Smooth muscle cell (in vitro differentiated cells): Measurements from ENCODE around the gene KLHL35. TPM values are rescaled to one million over a fixed set of nuclear protein-coding genes. Genes with fewer than 3 reads are reported as not detected.

ENCODE experiments used
- DNase-seq: peaks from one replicate; lab custom pipeline; 2025; ENCODE audit not compliant: unreplicated experiment; lab: John Stamatoyannopoulos, UW
- H2AFZ ChIP-seq: fragments of 200-600 bp; sonication (generic); 2 replicates; pipeline ENCODE4 v1.6.0; 2016; ENCODE audit warnings: antibody characterized with exemption, low read depth, mild to moderate bottlenecking
- H3F3A ChIP-seq: fragments of 200-600 bp; sonication (generic); 2 replicates; pipeline ENCODE4 v1.6.0; 2017; ENCODE audit warnings: antibody characterized with exemption, low read depth
- H3K27ac ChIP-seq: fragments of 200-600 bp; sonication (generic); 2 replicates; pipeline ENCODE4 v1.5.1; 2016; ENCODE audit warnings: low read depth, mild to moderate bottlenecking
- H3K27me3 ChIP-seq: fragments of 200-600 bp; sonication (generic); 2 replicates; pipeline ENCODE4 v1.6.1; 2016; ENCODE audit warnings: low read depth, mild to moderate bottlenecking
- H3K36me3 ChIP-seq: fragments of 200-600 bp; sonication (generic); 2 replicates; pipeline ENCODE4 v1.5.1; 2016; ENCODE audit warnings: low read depth
- H3K4me1 ChIP-seq: fragments of 200-600 bp; sonication (generic); 2 replicates; pipeline ENCODE4 v1.5.1; 2016; ENCODE audit warnings: low read depth
- H3K4me2 ChIP-seq: fragments of 200-600 bp; sonication (generic); 2 replicates; pipeline ENCODE4 v1.6.0; 2016; ENCODE audit warnings: mild to moderate bottlenecking
- H3K4me3 ChIP-seq: fragments of 200-600 bp; sonication (generic); 2 replicates; pipeline ENCODE4 v1.5.1; 2016; ENCODE audit warnings: mild to moderate bottlenecking
- H3K79me2 ChIP-seq: fragments of 200-600 bp; sonication (generic); 2 replicates; pipeline ENCODE4 v1.6.0; 2016; ENCODE audit warnings: low read depth, mild to moderate bottlenecking
- H3K9ac ChIP-seq: fragments of 200-600 bp; sonication (generic); 2 replicates; pipeline ENCODE4 v1.6.0; 2016; ENCODE audit warnings: low read depth
- H3K9me3 ChIP-seq: fragments of 200-600 bp; sonication (generic); replicated peaks from 2 replicates; pipeline ENCODE4 v1.5.1; 2016; ENCODE audit warnings: low read depth
- H4K20me1 ChIP-seq: fragments of 200-600 bp; sonication (generic); 2 replicates; pipeline ENCODE4 v1.6.0; 2016; ENCODE audit warnings: low read depth
- WGBS: methylation state at CpG from one replicate; pipeline ENCODE4 v1.1.7; 2016; ENCODE audit warnings: low lambda C conversion rate; 5-methylcytosine and 5-hydroxymethylcytosine counted together
- polyA plus RNA-seq: library from polyadenylated mRNA; unstranded; fragments of >200 nt; fragmentation: Nextera tagmentation; extraction: Ambion mirVana; gene quantifications from 2 replicates; pipeline ENCODE4 v1.2.1, GENCODE V29; 2016
- total RNA-seq: library from RNA; depleted of rRNA; stranded (reverse); fragments of >200 nt; gene quantifications from 2 replicates; pipeline ENCODE4 v1.2.3, GENCODE V29; 2014
- TF ChIP-seq, protein P1 (sequence below): fragments of 200-600 bp; sonication (generic); IDR thresholded peaks from 2 replicates; pipeline ENCODE4 v1.5.1; 2017; ENCODE audit warnings: borderline replicate concordance, mild to moderate bottlenecking, antibody characterized with exemption; ENCODE audit not compliant: insufficient read depth, poor library complexity, severe bottlenecking

The KLHL35 gene
- total and polyA plus RNA-seq, 2 experiments from 2014 or later: 1.0 to 3.0 TPM

DNA sequence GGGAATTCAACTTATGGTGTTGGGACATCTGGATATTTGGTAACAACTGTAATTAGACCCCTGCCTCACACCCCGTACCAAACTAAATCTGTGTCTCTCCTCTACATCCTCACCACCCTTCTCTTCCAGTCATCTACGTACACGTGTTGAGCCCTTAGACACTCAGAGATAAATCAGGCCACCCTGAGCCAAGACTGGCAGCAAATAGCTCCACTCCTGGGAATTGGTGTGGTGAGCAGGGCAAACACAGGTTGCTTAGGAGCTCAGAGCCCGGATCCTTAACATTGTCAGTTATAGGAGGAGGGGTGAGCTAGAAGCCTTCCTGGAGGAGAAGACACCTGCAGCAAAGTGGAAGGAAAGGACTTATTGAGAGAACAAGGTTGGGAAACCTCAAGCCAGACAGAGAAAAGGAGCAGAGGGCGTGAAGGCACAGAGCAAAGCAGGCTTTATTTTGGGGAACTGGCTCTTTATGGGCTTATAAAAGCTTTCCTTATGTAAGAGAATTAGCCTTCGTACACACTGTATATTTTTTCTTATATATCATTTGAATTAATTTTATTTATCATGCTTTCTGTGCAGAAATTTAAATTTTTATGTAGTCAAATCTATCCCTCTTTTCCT, 36.9 kb upstream of the KLHL35 start:
- no peaks in the 10 kb centered on the region for H3F3A ChIP-seq
- WGBS: 75% methylated on average over 6 of the region's 6 CpGs
- no peaks in the 10 kb centered on the region for H3K27me3 ChIP-seq
- TF ChIP-seq, protein P1, sequence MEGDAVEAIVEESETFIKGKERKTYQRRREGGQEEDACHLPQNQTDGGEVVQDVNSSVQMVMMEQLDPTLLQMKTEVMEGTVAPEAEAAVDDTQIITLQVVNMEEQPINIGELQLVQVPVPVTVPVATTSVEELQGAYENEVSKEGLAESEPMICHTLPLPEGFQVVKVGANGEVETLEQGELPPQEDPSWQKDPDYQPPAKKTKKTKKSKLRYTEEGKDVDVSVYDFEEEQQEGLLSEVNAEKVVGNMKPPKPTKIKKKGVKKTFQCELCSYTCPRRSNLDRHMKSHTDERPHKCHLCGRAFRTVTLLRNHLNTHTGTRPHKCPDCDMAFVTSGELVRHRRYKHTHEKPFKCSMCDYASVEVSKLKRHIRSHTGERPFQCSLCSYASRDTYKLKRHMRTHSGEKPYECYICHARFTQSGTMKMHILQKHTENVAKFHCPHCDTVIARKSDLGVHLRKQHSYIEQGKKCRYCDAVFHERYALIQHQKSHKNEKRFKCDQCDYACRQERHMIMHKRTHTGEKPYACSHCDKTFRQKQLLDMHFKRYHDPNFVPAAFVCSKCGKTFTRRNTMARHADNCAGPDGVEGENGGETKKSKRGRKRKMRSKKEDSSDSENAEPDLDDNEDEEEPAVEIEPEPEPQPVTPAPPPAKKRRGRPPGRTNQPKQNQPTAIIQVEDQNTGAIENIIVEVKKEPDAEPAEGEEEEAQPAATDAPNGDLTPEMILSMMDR: no peak
- no peaks in the 10 kb centered on the region for H3K9me3 ChIP-seq
- no peaks in the 10 kb centered on the region for H4K20me1 ChIP-seq
- no peak overlapping the region for H2AFZ ChIP-seq
- no peak overlapping the region for H3K9ac ChIP-seq
- no peaks in the 10 kb centered on the region for H3K79me2 ChIP-seq
- no peaks in the 10 kb centered on the region for H3K36me3 ChIP-seq
- no peak overlapping the region for H3K4me3 ChIP-seq
- DNase-seq: no peak
- H3K4me1 ChIP-seq: peaks cover 23% of the 10 kb centered on the region
- H3K4me2 ChIP-seq: no peak overlapping the region
- no peak overlapping the region for H3K27ac ChIP-seq

DNA sequence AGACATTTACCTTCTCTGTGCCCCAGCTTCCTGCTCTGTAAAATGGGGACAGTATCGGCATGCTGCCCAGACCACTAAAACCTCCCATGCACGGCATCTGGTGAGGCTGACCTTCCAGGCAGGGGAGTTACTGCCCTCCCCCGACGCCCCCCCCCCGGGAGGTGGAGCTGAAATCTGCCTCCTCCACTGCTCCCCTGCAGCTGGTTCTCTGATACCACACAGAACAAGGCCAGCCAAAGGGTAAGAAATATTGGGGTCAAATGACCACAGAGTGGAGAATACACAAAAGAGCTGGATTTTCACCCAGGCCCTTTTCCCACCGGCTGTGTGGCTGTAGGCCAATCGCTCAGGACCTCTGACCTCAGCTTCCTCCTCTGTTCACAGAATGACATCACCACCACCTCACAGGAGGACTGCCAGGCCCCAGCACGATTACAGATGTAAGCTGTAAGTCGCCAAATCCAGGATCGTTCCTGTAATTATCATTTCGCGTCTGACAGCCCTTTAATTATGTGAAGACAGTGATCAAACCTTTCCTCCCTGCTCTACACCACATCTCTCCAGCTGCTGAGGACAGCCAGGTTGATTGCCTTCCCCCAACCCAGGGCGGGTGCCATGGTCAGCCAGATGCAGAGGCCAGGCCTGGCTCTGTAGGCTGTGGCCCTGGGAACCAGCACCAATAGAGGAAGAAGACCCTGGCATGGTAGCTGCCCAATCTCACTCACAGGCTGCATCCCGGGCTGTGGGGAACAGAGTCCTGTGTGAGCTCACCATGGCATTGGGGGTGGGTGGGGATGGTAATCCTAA, 35.7 kb upstream of the KLHL35 start:
- Histone ChIP-seq H3K36me3 (no peaks in the 10 kb centered on the region), H3K9me3 (no peaks in the 10 kb centered on the region), H3K27me3 (no peaks in the 10 kb centered on the region), H3K27ac (no peak overlapping the region), H3K4me1 (peaks cover 23% of the 10 kb centered on the region), H3K9ac (no peak overlapping the region), H3K4me2 (no peak overlapping the region), H3K79me2 (no peaks in the 10 kb centered on the region), H2AFZ (no peak overlapping the region), H3K4me3 (no peak overlapping the region), H3F3A (no peaks in the 10 kb centered on the region), H4K20me1 (no peaks in the 10 kb centered on the region)
- TF ChIP-seq, protein P1: no peak
- no peak for DNase-seq
- 45% methylated on average over 14 of the region's 14 CpGs for WGBS

DNA sequence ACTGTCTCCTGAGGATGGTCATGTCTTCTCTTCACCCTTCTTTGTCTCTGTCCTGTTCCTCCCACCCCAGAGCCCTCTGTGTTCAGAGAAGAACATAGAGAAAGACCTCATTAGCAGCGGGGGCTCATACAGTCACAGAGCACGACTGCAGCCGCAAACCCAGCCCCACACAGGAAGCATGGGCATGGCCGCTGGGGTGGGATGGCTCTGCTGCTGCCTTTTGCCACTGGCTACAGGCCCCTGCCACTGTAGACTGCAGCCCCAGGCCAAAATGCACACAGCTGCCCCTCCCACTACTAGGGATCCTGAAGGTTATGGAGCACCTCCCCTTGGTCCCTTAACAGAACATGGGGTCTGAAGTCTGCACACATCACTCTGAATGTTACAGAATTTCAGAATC, 34.9 kb upstream of the KLHL35 start:
- Histone ChIP-seq H3K4me1 (peaks cover 23% of the 10 kb centered on the region), H2AFZ (no peak overlapping the region), H3K27ac (no peak overlapping the region), H4K20me1 (no peaks in the 10 kb centered on the region), H3K4me2 (no peak overlapping the region), H3K36me3 (no peaks in the 10 kb centered on the region), H3K9ac (no peak overlapping the region), H3K4me3 (no peak overlapping the region), H3K27me3 (no peaks in the 10 kb centered on the region), H3K9me3 (no peaks in the 10 kb centered on the region), H3K79me2 (no peaks in the 10 kb centered on the region), H3F3A (no peaks in the 10 kb centered on the region)
- TF ChIP-seq, protein P1: no peak
- no peak for DNase-seq
- 80% methylated on average over 4 of the region's 4 CpGs for WGBS

DNA sequence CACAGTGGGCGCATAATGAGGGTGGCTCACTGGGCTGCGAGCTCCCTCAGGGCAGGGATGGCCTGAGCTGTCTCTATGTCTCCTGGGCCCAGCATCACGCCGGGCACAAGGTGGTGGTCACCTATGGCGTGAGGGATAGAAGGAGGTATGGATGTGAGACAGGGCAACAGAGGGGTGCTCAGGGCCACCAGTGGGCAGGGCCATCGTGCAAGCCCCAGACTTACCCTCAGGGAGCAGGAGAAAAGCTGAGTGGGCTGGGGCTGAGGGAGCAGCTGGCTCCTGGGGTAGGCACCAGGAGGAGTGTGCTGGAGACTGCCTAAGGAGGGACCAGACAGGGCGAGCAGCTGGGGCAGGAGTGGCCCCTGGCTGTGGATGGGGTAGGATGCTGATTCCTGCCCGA, 34.3 kb upstream of the KLHL35 start:
- no peaks in the 10 kb centered on the region for H3K27me3 ChIP-seq
- H3K9me3 ChIP-seq: no peaks in the 10 kb centered on the region
- no peaks in the 10 kb centered on the region for H3K79me2 ChIP-seq
- no peak for DNase-seq
- 97% methylated on average over 8 of the region's 8 CpGs for WGBS
- TF ChIP-seq, protein P1: no peak
- no peaks in the 10 kb centered on the region for H3K36me3 ChIP-seq
- no peak overlapping the region for H3K4me2 ChIP-seq
- H3K27ac ChIP-seq: no peak overlapping the region
- H4K20me1 ChIP-seq: no peaks in the 10 kb centered on the region
- no peak overlapping the region for H3K4me3 ChIP-seq
- H2AFZ ChIP-seq: no peak overlapping the region
- peaks cover 26% of the 10 kb centered on the region for H3K4me1 ChIP-seq
- no peak overlapping the region for H3K9ac ChIP-seq
- no peaks in the 10 kb centered on the region for H3F3A ChIP-seq
